Omental fat pad (tissue), 4 donors: ENCODE results near the gene PCDHB13. TPM values are rescaled to one million over a fixed set of nuclear protein-coding genes. Genes with fewer than 3 reads are reported as not detected.
"Not testable (repeated sequence)": the region's sequence is repeated elsewhere in the genome, so short reads cannot be mapped to it uniquely, and the experiment has no call there.

ENCODE experiments used
- ATAC-seq: fragments of 150-250 bp; one replicate; pipeline ENCODE4 v1.9.1; 2016; ENCODE audit warnings: mild to moderate bottlenecking, moderate library complexity; ENCODE audit not compliant: low FRiP score
- DNase-seq: peaks from one replicate; pipeline ENCODE4 v3.0.0-alpha.2; 2019; ENCODE audit warnings: low spot score
- total RNA-seq, 4 donors: library from RNA; depleted of rRNA; stranded (reverse); fragments of >200 nt; gene quantifications; one replicate each; pipeline ENCODE4 v1.1.0, GENCODE V29; 2016
- TF ChIP-seq, protein P1 (sequence below), 3 donors: fragments of 450-650 bp; IDR thresholded peaks; one replicate each; pipeline ENCODE4 v1.5.1; 2016 to 2017; ENCODE audit warnings: antibody characterized with exemption in 3 of 3, mild to moderate bottlenecking in 3 of 3, moderate library complexity in 2 of 3

Gene PCDHB13
- total RNA-seq, 4 donors from 2014 or later, result 1.8 to 7.7 (median 3.0) TPM

DNA sequence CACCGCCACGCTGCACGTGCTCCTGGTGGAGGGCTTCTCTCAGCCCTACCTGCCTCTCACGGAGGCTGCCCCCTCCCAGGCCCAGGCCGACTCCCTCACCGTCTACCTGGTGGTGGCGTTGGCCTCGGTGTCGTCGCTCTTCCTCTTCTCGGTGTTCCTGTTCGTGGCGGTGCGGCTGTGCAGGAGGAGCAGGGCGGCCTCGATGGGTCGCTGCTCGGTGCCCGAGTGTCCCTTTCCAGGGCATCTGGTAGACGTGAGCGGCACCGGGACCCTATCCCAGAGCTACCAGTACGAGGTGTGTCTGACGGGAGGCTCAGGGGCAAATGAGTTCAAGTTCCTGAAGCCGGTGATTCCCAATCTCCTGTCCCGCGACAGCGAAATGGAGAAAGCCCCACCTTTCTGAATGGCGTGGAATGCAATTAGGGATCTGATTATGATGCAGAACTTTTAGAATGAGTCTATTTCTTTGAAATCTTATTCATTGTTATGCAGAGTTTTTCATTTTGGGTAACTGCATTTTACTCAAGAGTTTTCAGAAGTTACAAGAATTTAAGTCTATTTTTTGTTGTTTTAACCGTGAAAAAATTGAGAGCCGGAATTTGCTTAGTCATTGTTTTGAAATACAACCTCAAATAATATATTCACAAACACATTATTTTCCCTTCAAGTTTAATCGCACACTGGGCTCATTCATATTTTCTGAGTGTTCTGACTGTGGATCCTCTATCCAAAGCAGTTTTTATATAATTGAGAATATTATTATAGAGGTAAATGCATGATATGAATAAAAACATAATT lies 23.0 kb downstream of the PCDHB13 start:
- no peak for ATAC-seq

GRCh38 chr5:141241496-141241895 lies 27.8 kb downstream of the PCDHB13 start:
- ATAC-seq, result no peak
- no peak for DNase-seq
- TF ChIP-seq, protein P1, sequence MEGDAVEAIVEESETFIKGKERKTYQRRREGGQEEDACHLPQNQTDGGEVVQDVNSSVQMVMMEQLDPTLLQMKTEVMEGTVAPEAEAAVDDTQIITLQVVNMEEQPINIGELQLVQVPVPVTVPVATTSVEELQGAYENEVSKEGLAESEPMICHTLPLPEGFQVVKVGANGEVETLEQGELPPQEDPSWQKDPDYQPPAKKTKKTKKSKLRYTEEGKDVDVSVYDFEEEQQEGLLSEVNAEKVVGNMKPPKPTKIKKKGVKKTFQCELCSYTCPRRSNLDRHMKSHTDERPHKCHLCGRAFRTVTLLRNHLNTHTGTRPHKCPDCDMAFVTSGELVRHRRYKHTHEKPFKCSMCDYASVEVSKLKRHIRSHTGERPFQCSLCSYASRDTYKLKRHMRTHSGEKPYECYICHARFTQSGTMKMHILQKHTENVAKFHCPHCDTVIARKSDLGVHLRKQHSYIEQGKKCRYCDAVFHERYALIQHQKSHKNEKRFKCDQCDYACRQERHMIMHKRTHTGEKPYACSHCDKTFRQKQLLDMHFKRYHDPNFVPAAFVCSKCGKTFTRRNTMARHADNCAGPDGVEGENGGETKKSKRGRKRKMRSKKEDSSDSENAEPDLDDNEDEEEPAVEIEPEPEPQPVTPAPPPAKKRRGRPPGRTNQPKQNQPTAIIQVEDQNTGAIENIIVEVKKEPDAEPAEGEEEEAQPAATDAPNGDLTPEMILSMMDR (IDR thresholded peaks at IDR 0.05), result no peak

More for the DNA sequence above, 23.0 kb downstream of the PCDHB13 start:
- no peak for DNase-seq
- TF ChIP-seq, protein P1 (IDR thresholded peaks at IDR 0.05), result no peak

DNA sequence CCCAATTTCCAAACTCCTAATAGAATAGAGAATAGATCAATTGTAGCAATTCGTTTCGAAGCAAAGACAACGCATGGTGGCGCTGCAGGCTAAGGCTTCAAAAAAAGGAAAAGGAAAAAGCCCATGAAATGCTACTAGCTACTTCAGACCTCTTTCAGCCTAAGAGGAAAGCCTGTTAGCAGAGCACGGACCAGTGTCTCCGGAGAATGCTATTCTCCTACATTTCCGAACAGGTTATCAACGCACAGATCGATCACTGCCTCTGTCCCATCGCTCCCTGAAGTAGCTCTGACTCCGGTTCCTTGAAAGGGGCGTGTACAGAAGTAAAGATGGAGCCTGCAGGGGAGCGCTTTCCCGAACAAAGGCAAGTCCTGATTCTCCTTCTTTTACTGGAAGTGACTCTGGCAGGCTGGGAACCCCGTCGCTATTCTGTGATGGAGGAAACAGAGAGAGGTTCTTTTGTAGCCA lies 31.6 kb downstream of the PCDHB13 start, which contains the start of gene PCDHB15:
PCDHB15 (plus strand) TSS at position 146 of the 468 bp plus-strand sequence; CDS start at position 330, 184 bp downstream.
- no peak for ATAC-seq
- no peak for DNase-seq
- TF ChIP-seq, protein P1 (IDR thresholded peaks at IDR 0.05), result no peak

DNA sequence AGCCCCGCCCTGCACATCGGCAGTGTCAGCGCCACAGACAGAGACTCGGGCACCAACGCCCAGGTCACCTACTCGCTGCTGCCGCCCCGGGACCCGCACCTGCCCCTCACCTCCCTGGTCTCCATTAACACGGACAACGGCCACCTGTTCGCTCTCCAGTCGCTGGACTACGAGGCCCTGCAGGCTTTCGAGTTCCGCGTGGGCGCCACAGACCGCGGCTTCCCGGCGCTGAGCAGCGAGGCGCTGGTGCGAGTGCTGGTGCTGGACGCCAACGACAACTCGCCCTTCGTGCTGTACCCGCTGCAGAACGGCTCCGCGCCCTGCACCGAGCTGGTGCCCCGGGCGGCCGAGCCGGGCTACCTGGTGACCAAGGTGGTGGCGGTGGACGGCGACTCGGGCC lies 33.3 kb downstream of the PCDHB13 start:
- not testable (repeated sequence) for DNase-seq, ATAC-seq

DNA sequence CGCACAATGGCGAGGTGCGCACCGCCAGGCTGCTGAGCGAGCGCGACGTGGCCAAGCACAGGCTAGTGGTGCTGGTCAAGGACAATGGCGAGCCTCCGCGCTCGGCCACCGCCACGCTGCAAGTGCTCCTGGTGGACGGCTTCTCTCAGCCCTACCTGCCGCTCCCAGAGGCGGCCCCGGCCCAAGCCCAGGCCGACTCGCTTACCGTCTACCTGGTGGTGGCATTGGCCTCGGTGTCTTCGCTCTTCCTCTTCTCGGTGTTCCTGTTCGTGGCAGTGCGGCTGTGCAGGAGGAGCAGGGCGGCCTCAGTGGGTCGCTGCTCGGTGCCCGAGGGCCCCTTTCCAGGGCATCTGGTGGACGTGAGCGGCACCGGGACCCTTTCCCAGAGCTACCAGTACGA lies 33.7 kb downstream of the PCDHB13 start:
- ATAC-seq, result not testable (repeated sequence)

DNA sequence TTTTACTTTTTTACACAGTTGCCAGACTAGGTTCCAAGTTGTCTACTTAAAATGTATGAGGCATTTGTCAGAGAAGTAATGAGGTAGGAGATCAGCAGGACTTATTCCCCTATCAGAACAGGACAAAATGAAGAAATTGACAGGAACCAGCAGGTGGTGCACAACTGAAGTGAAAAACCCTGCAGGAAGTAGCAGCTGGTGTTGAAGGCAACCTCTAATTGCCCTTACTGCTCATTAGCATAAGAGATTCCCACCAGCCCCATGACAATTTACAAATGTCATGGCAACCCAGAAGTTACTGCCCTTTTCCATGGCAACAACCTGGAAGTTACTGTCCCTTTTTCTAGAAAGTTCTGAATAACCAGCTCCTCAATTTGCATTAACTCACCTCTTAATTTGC lies 36.9 kb downstream of the PCDHB13 start:
- TF ChIP-seq, protein P1 (IDR thresholded peaks at IDR 0.05), result no peak
- DNase-seq (no peak), ATAC-seq (no peak)

More for the DNA sequence above, 33.7 kb downstream of the PCDHB13 start:
- DNase-seq, result not testable (repeated sequence)

- DNase-seq, result no peak
- TF ChIP-seq, protein P1 (IDR thresholded peaks at IDR 0.05), result no peak
- no peak for ATAC-seq
Observed at GRCh38 chr5:141258464-141258863, 44.7 kb downstream of the PCDHB13 start.

- DNase-seq (no peak), ATAC-seq (no peak)
- TF ChIP-seq, protein P1 (IDR thresholded peaks at IDR 0.05), result no peak
Observed at GRCh38 chr5:141258948-141259347, 45.2 kb downstream of the PCDHB13 start.
